Ectodermal cell (in vitro differentiated cells): ENCODE results near the gene MAP7D1.
"Not testable (repeated sequence)": the region's sequence is repeated elsewhere in the genome, so short reads cannot be mapped to it uniquely, and the experiment has no call there.

Experiments used
- H3K27ac ChIP-seq: 2 replicates; pipeline ENCODE4 v1.7.0; 2013; ENCODE audit warnings: mild to moderate bottlenecking, low read depth, low read length; ENCODE audit not compliant: insufficient read depth, poor library complexity, severe bottlenecking
- H3K27me3 ChIP-seq: 2 replicates; pipeline ENCODE4 v1.7.0; 2013; ENCODE audit warnings: mild to moderate bottlenecking, low read length; ENCODE audit not compliant: insufficient read depth, control insufficient read depth, poor library complexity, severe bottlenecking
- H3K36me3 ChIP-seq: one replicate; pipeline ENCODE4 v1.7.0; 2013; ENCODE audit warnings: low read length; ENCODE audit not compliant: control insufficient read depth, insufficient read depth
- H3K4me1 ChIP-seq: one replicate; pipeline ENCODE4 v1.7.0; 2013; ENCODE audit warnings: low read length; ENCODE audit not compliant: control insufficient read depth, insufficient read depth
- H3K4me3 ChIP-seq: 2 replicates; pipeline ENCODE4 v1.7.0; 2013; ENCODE audit warnings: low read depth, low read length, control low read depth; ENCODE audit not compliant: insufficient read depth
- H3K9me3 ChIP-seq: 2 replicates; pipeline ENCODE4 v1.7.0; 2013; ENCODE audit warnings: mild to moderate bottlenecking, low read length, moderate library complexity; ENCODE audit not compliant: control insufficient read depth
- WGBS, 2 experiments: methylation state at CpG; one replicate each; pipeline ENCODE4 v1.1.7; 2013; ENCODE audit warnings: missing lambda C conversion rate in 2 of 2; 5-methylcytosine and 5-hydroxymethylcytosine counted together

Gene MAP7D1

DNA sequence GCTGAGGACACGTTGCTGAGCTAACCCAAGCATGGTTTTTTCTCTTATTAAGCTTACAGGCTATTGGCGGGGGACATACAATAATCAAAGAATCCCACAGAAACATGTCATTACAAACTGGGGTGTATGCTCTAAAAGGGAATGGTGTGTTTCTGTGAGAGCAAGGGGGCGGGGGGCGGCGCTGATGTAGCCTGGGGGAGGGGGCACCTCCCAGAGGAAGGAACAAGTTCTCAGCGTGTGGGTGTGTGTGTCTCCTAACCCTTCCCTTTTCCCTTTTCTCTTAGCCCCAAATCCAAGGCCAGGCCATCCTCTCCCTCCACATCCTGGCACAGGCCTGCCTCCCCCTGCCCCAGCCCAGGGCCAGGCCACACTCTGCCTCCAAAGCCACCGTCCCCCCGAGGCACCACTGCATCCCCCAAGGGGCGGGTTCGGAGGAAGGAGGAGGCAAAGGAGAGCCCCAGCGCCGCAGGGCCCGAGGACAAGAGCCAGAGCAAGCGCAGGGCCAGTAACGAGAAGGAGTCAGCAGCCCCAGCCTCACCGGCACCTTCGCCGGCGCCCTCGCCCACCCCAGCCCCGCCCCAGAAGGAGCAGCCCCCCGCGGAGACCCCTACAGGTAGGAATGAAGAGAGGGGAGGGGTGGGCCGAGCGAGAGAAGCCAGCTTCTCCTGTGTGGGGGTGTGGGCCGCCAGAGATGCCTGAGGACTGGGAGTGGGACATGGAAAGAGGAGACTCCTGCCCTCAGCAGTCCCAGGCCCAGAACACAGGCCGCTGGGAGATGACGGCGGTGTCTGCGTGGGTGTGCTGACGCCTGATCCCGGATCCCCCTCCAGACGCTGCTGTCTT lies 21.9 kb downstream of the MAP7D1 start:
- H3K36me3 ChIP-seq, result peaks cover 49% of the 10 kb centered on the region
- 45 to 53% methylated on average over 32 of the region's 33 CpGs for WGBS, 2 experiments
- H3K27me3 ChIP-seq, result no peaks in the 10 kb centered on the region
- no peaks in the 10 kb centered on the region for H3K9me3 ChIP-seq
- H3K4me1 ChIP-seq, result peaks cover 12% of the 10 kb centered on the region
- H3K27ac ChIP-seq, result no peak overlapping the region
- H3K4me3 ChIP-seq, result no peak overlapping the region

DNA sequence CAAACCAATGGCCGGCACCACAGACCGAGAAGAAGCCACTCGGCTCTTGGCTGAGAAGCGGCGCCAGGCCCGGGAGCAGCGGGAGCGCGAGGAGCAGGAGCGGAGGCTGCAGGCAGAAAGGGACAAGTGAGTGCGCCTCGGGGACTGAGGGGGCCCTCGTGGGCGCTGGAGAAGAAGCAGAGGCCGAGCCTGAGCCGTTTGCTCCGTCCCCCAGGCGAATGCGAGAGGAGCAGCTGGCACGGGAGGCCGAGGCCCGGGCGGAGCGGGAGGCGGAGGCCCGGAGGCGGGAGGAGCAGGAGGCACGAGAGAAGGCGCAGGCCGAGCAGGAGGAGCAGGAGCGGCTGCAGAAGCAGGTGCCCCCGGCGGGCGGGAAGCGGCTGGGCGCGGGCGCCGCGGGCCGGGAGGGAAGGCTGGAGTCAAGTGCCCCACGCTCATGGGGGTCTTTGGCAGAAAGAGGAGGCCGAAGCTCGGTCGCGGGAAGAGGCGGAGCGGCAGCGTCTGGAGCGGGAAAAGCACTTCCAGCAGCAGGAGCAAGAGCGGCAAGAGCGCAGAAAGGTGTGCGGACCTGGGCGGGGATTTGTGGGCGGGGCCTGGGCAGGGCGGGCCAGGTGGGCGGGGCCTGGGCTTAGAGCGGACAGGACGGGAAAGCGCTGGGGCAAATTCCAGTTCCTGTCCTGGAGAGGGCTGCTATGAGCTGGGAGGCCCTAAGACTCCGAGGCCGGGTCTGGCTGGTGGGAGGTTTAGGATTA lies 22.7 kb downstream of the MAP7D1 start:
- 21 to 26% methylated on average over 62 of the region's 62 CpGs for WGBS, 2 experiments
- H3K4me1 ChIP-seq, result peaks cover 12% of the 10 kb centered on the region
- peak overlapping the region; percentile 30 for H3K27ac ChIP-seq
- no peak overlapping the region for H3K4me3 ChIP-seq
- peaks cover 42% of the 10 kb centered on the region for H3K36me3 ChIP-seq
- H3K27me3 ChIP-seq, result no peaks in the 10 kb centered on the region
- H3K9me3 ChIP-seq, result no peaks in the 10 kb centered on the region

DNA sequence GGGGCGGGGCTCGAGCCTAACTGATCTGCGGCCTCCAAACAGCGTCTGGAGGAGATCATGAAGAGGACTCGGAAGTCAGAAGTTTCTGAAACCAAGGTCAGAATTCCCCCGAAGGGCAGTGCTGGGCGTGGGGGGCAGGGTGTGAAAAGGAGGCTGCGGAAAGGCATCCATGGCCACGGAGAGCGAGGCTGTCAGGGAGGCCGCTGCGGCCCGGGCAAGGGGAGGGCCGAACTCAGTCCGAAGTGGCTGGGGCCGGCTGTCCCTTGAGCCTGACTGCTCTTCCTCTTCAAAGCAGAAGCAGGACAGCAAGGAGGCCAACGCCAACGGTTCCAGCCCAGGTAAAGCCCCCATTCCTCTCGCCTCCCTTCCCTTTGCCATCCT lies 23.2 kb downstream of the MAP7D1 start:
- H3K36me3 ChIP-seq, result peaks cover 37% of the 10 kb centered on the region
- H3K27ac ChIP-seq, result no peak overlapping the region
- WGBS, 2 experiments, result 79 to 80% methylated on average over 19 of the region's 19 CpGs
- H3K4me3 ChIP-seq, result no peak overlapping the region
- no peaks in the 10 kb centered on the region for H3K27me3 ChIP-seq
- H3K9me3 ChIP-seq, result no peaks in the 10 kb centered on the region
- peaks cover 12% of the 10 kb centered on the region for H3K4me1 ChIP-seq

- H3K36me3 ChIP-seq, result peaks cover 21% of the 10 kb centered on the region
- H3K27me3 ChIP-seq, result no peaks in the 10 kb centered on the region
- WGBS, 2 experiments, result 52 to 75% methylated on average over 2 of the region's 2 CpGs
- no peak overlapping the region for H3K4me3 ChIP-seq
- H3K9me3 ChIP-seq, result no peaks in the 10 kb centered on the region
- no peak overlapping the region for H3K27ac ChIP-seq
- H3K4me1 ChIP-seq, result peaks cover 13% of the 10 kb centered on the region
Observed at GRCh38 chr1:36182734-36183133, 26.8 kb downstream of the MAP7D1 start.

- no peak overlapping the region for H3K27ac ChIP-seq
- H3K4me3 ChIP-seq, result no peak overlapping the region
- H3K36me3 ChIP-seq, result peaks cover 21% of the 10 kb centered on the region
- H3K4me1 ChIP-seq, result peaks cover 8% of the 10 kb centered on the region
- no peaks in the 10 kb centered on the region for H3K27me3 ChIP-seq
- H3K9me3 ChIP-seq, result no peaks in the 10 kb centered on the region
- WGBS, 2 experiments, result 89 to 95% methylated on average over 2 of the region's 2 CpGs
Observed at GRCh38 chr1:36183309-36183856, 27.4 kb downstream of the MAP7D1 start.

- peak overlapping the region; percentile 61 for H3K27ac ChIP-seq
- H3K4me3 ChIP-seq, result no peak overlapping the region
- no peaks in the 10 kb centered on the region for H3K27me3 ChIP-seq
- H3K4me1 ChIP-seq, result peaks cover 4% of the 10 kb centered on the region
- H3K9me3 ChIP-seq, result no peaks in the 10 kb centered on the region
- WGBS, 2 experiments, result 5% methylated on average over 9 of the region's 9 CpGs
- no peaks in the 10 kb centered on the region for H3K36me3 ChIP-seq
Observed at GRCh38 chr1:36187800-36188593, 32.0 kb downstream of the MAP7D1 start.

DNA sequence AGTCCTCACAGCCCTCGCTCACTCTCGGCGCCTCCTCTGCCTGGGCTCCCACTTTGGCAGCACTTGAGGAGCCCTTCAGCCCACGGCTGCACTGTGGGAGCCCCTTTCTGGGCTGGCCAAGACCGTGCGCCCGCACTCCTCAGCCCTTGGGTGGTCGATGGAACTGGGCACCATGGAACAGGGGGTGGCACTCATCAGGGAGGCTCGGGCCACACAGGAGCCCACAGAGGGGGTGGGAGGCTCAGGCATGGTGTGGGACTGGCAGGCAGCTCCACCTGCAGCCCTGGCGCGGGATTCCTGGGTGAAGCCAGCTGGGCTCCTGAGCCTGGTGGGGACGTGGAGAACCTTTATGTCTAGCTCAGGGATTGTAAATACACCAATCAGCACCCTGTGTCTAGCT lies 40.8 kb downstream of the MAP7D1 start:
- H3K27ac ChIP-seq, H3K4me1 ChIP-seq, H3K27me3 ChIP-seq, H3K36me3 ChIP-seq, H3K4me3 ChIP-seq, H3K9me3 ChIP-seq: not testable (repeated sequence)
- WGBS, 2 experiments, result 93% methylated on average over 12 of the region's 12 CpGs

DNA sequence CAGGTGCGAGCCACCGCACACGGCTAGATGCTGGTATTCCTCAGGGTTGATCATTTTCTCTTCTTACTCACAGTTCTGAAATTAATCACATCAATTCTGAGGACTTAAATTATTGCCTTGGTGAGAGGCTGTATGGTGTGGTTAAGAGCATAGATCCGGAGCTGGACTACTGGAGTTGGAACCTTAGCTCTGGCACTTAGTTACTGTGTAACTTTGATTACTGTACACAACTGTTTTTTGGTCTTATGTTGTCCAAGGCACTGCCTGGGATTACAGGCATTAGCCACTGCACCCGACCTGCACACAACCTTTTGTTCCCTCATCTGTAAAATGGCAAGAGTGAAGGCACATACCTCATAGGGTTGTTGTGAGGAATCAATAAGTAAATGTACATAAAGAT lies 42.7 kb downstream of the MAP7D1 start:
- Histone ChIP-seq H3K4me3 (no peak overlapping the region), H3K4me1 (peaks cover 5% of the 10 kb centered on the region), H3K27ac (no peak overlapping the region), H3K36me3 (no peaks in the 10 kb centered on the region), H3K27me3 (no peaks in the 10 kb centered on the region), H3K9me3 (no peaks in the 10 kb centered on the region)
- 88 to 96% methylated on average over 5 of the region's 5 CpGs for WGBS, 2 experiments

- no peaks in the 10 kb centered on the region for H3K36me3 ChIP-seq
- no peak overlapping the region for H3K27ac ChIP-seq
- peaks cover 8% of the 10 kb centered on the region for H3K4me1 ChIP-seq
- WGBS, 2 experiments, result 80 to 82% methylated on average over 13 of the region's 13 CpGs
- no peak overlapping the region for H3K4me3 ChIP-seq
- H3K9me3 ChIP-seq, result no peaks in the 10 kb centered on the region
- no peaks in the 10 kb centered on the region for H3K27me3 ChIP-seq
Observed at GRCh38 chr1:36199934-36200741, 44.2 kb downstream of the MAP7D1 start.
